NCI-H748 (cell line): ENCODE results near the gene ZBTB37.
"Not testable (repeated sequence)": the region's sequence is repeated elsewhere in the genome, so short reads cannot be mapped to it uniquely, and the experiment has no call there.

Experiments used
- DNase-seq: peaks from one replicate; lab custom pipeline; 2025; ENCODE audit not compliant: unreplicated experiment; lab: John Stamatoyannopoulos, UW

The ZBTB37 gene

GRCh38 chr1:173900992-173901391 is 32.8 kb downstream of the ZBTB37 start:
- DNase-seq, result no peak

- DNase-seq, result no peak
These were observed 35.8 kb downstream of the ZBTB37 start for GRCh38 chr1:173903827-173904531.

- no peak for DNase-seq
These were observed 44.9 kb downstream of the ZBTB37 start for GRCh38 chr1:173913111-173913510.

GRCh38 chr1:173914366-173914871 is 46.2 kb downstream of the ZBTB37 start:
- peak; percentile 3 for DNase-seq

GRCh38 chr1:173915596-173915995 is 47.4 kb downstream of the ZBTB37 start:
- no peak for DNase-seq

- no peak for DNase-seq
These were observed 48.5 kb downstream of the ZBTB37 start for GRCh38 chr1:173916667-173917066.

GRCh38 chr1:173917149-173917548 is 49.0 kb downstream of the ZBTB37 start, which contains the start of gene SERPINC1:
Gene SERPINC1 (minus strand): TSS chr1:173917327. CDS start chr1:173917259, 68 bp downstream.
- DNase-seq, result no peak

- DNase-seq, result no peak
These were observed 49.7 kb downstream of the ZBTB37 start for GRCh38 chr1:173917635-173918493.

GRCh38 chr1:173920861-173921260 is 52.7 kb downstream of the ZBTB37 start:
- DNase-seq, result no peak

- DNase-seq, result no peak
These were observed 57.4 kb downstream of the ZBTB37 start for GRCh38 chr1:173925306-173926242.

GRCh38 chr1:173930541-173930940 is 62.4 kb downstream of the ZBTB37 start:
- DNase-seq, result not testable (repeated sequence)

- DNase-seq, result no peak
These were observed 66.3 kb downstream of the ZBTB37 start for GRCh38 chr1:173934440-173934839.

- DNase-seq, result no peak
These were observed 68.9 kb downstream of the ZBTB37 start for GRCh38 chr1:173937062-173937461.

- DNase-seq, result no peak
These were observed 78.3 kb downstream of the ZBTB37 start for GRCh38 chr1:173946380-173946921.

- DNase-seq, result no peak
These were observed 80.4 kb downstream of the ZBTB37 start for GRCh38 chr1:173948594-173948993.
